Esophagus mucosa (tissue), 1 donor: ENCODE data around the gene STX1A. TPM values are rescaled to one million over a fixed set of nuclear protein-coding genes. Genes with fewer than 3 reads are reported as not detected.
"Not testable (repeated sequence)": the region's sequence is repeated elsewhere in the genome, so short reads cannot be mapped to it uniquely, and the experiment has no call there.

Experiments
- ATAC-seq: fragments of 200-7000 bp; cut with Tn5 transposase; one replicate; pipeline ENCODE4 v1.9.1; 2020
- total RNA-seq: library from RNA; stranded (reverse); gene quantifications from one replicate; pipeline ENCODE4 v1.2.4, GENCODE V29; 2023
- donor health status: DM: yes; HTN: yes; CAD: no.

The STX1A gene
- total RNA-seq, 1 donor from 2014 or later: 1.2 TPM

DNA sequence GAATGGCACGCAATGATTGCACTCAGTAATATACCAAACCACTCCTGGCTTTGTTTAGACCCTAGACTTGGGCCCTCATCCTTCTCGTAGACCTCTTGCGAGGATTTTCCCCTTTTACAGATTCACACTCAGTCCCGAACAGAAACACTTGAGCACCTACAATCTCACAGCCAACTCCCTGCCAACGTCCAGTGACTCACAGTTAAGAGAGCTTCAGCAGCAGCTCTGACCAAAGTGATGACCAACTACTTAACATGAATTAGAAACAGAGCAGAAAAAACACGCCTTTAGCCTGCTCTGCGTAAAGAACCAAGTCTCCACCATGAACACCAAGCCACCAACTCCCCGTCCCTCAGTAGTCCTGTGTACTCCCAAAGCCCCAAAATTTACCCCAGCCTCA, 38.4 kb downstream of the STX1A start:
- no peak for ATAC-seq

DNA sequence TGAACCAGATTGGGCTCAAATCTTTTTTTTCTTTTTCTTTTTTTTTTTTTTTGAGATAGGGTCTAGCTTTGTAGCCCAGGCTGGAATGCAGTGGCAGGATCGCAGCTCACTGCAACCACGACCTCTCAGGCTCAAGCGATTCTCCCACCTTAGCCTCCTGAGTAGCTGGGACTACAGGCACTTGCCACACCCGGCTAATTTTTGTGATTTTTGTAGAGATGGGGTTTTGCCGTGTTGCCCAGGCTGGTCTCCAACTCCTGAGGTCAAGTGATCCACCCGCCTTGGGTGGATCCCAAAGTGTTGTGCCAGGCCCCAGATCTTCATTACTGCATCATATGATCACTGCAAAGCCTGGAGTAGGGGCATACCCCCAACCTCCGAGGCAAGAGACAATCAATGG, 39.0 kb downstream of the STX1A start:
- ATAC-seq: no peak

DNA sequence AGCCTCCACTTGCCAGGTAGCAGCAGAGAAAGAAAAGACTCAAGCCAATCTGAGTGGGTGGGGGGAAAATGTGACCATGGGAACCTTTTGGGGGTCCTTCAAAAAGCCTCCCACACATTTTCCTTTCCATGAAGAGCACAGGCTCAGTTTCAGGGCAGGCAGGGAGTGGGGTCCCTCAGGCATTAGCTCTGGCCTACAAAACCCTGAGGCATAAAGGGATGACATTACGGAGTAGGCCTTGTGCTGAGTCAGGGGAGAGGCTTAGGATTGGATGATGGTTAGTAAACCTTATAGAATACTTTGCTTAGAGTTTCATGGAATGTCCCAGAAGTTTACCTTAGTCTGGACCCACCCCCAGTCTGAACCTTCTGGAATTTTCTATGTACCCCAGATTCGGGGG, 39.8 kb downstream of the STX1A start:
- no peak for ATAC-seq

DNA sequence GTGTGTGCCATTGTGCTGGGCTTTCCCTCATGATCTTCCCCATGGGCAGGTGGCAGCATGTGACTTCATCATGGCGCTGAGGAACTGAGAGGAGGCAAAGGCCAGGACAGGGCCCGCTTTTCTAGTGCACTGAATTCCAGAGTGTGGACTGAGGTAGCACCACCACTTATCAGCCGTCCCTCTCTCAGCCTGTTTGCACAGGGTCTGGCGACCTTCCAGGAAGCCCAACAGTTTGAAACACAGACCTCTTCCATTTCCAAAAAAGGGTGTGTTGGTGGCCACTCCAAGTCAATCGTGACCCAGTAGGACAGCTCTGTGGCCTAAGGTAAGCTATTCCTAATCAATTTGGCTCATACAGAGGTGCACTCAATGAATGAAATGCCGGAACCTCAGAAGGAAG, 40.6 kb downstream of the STX1A start:
- ATAC-seq: no peak

DNA sequence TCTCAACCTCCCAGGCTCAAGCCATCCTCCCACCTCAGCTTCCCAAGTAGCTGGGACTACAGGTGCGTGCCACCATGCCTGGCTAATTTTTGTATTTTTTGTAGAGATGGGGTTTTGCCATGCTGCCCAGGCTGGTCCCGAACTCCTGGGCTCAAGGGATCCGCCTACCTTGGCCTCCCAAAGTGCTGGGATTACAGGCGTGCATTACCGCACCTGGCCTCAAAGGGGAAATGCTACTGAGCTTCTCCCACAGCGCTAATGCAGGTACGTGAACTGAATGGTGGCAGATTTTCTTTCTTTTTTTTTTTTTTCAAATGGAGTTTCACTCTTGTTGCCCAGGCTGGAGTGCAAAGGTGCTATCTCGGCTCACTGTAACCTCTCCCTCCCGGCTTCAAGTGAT, 43.4 kb downstream of the STX1A start:
- not testable (repeated sequence) for ATAC-seq

DNA sequence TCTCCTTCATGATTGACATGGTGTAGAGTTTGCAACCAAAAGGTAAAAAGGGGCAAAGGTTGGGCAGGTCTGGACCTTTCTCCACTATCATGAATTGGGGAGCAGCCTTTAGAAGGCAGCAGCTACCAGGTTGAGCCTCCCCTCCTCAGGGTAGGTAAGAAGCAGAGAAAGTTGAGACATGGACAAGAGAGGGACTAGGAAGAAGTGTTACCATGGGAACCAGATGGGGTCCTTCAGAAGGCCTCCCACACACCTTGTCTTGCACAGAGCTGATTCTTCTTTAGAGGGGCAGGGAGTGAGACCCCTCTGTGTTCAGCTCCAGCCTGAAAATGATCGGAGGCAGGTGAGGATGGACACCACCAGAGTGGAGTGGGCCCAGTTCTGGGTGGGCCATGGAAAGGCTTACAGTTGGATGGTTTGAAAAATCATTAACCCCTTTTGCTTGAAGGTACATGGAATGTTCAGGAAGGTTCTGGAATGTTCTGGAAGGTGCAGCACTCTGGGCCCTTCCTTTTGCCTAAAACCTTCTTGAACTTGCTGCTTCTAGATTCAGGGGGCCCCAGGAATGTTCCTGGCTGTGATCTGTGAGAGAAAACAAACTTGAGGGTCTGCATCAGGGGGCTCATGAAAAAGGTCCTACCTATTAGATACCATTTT, 44.9 kb downstream of the STX1A start:
- no peak for ATAC-seq

DNA sequence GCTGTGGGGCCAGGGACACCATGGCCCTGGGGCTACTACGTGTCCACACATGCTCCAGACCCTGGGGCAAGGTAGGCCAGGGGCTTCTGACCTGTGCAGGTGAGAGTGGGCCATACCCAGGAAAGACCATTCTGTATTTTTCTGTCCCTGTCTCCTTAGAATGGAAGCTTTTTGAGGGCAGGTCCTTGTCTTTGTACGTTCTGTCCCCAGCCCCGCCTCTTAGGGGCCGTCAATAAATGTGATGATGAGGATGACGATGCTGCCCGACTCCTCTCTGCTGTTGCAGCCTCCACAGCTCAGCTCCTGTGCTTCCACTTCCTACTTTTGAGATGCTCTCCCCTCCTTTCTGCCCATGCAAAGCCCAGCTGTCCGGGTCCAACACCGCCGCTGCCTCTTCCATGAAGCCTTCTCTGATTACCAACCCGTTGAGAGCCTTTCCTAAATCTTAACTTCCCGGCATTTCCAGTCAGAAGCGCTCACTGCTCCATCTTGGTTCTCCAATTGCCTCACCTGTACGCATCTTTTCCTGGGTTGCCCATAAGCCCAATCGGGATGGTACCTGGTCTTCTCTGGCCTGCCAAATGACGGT, 47.5 kb downstream of the STX1A start:
- ATAC-seq: no peak

DNA sequence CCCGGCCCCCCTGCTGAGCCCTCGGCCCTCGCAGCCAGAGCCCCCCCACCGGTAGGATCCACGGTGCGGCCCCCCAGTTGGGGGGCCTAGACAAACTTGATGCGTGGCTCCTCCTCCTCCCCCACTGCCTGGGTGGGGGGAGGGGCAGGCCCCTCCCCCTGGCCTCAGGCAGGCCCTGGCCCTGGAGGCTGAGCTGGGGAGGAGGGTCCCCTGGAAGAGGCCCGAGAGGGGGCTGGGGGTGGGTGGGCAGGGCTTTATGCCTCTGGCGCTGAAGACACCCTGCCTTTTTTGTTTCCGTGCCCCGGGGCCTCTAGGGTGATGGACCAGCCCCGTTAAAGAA, 48.2 kb downstream of the STX1A start:
- no peak for ATAC-seq

DNA sequence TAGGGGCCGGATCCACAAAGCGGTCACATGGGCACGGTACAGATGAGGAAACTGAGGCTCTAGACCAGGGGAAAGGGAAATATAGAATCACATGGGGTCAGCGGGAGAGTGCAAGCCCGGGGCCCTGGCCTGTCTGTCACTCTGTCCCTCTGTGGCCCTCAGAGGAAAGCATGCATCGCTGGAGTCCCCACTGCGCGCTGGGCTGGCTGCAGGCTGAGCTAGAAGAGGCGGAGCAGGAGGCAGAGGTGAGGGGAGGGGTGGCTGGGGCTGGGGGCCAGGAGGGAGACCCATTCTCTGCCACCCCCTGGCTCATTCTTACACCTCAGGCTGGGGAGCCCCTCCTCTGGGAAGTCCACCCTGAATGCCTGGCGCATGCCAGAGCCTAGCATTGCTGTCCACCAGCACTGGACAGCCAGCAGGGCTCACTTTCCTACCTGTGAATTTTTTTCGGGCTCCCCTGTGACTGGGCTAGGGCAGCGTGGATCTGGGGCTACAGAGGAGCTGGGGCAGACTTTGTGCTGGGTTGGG, 49.5 kb downstream of the STX1A start:
- no peak for ATAC-seq

DNA sequence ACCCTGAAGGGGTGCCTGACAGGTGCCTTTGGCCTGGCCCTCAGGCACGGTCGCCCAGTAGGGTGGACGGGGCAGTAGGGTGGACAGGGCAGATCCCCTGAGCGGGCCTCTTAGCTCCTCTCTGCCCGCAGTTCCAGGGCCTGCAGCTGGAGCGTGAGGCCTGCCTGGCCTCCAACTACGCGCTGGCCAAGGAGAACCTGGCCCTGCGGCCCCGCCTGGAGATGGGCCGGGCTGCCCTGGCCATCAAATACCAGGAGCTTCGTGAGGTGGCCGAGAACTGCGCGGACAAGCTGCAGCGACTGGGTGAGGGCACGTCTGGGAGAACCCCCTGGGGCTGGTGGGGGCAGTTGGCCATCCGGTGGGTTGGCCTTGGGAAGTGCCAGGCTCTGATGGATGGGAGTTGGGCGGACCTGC, 50.2 kb downstream of the STX1A start:
- ATAC-seq: no peak

DNA sequence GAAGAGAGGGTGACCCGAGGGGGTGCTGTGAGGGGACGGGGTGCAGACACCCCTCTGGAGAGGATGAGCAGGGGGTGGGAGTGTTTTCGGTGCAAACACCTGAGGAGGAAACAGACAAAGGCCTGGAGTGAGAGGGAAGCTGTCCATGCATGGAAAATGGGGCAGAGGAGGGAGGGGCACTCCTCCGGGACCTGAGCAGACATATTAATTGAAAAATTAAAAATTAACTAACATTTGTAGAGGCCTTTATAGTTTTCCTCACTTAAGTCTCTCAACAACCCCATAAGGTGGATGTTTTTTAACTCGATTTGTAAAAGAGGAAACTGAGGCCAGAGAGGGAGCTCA, 50.6 kb downstream of the STX1A start:
- ATAC-seq: no peak

DNA sequence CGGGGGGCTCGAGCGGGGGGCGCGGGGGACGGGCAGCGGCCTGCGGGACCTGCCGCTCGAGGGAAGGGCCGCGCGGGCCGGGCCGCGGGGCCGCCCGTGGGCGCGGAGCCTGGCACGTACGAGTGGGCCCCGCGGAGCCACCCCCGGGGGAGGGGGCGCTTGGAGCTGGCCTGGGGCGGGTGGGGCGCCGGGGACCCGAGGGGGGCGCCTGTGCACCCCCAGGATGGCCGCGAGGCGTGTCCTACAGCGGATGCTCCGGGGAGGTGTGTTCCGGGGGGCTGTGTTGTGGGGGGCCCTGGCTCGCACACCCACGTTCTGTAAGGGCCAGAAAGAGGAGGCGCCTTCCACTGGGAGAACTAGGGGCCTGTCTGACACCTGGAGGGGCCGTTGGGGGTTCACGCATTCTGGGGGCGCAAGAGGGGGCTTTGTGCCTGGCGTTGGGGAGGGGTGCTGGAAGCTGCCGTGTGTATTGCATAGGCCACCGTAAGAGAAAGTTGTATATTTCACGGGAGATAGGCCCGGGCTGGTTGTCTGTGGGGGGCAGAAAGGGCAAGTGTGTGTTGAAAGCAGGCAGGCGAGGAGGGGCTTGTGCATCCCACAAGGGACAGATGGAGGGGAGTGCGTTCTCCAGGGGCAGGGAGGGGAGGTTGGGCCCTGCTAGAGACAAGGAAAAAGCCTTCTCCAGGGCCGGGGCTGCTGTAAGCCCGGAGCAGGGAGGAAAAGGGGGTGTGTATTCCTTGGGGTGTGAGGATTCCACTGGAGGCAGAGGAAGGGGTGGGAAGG, 51.2 kb downstream of the STX1A start:
- no peak for ATAC-seq

DNA sequence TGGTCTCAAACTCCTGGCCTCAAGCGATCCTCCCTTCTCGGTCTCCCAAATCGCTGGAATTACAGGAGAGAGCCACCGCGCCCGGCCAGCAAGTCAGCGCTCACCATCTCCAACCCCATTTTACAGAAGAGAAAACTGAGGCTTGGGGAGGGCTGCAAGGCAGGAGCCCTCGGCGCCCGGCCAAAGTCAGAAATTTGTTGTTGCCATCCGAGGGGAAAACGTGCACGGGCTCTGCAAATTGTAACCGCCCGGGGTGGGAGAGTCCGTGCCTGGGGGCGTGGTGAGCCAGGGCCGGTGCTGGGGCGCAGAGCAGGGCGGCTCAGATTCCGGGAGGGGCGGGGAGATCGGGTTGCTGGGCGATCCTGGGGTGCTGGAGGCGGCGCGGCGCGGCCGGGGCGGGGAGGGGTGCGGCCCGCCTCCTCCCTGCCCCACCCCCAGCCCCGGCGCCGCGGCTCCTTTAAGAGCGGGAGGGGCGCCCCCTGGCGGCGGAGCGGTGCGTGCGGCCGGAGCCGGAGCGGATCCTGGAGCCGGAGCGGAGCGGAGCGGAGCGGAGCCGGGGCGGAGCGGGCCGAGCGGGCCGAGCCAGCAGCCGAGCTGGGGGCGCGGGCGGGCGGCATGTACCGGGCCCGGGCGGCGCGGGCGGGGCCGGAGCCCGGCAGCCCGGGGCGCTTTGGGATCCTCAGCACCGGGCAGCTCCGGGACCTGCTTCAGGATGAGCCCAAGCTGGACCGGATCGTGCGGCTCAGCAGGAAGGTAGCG, 51.9 kb downstream of the STX1A start, which contains the start of gene VPS37D:
Gene VPS37D (plus strand): TSS at position 488 of the 759 bp plus-strand sequence. CDS start 128 bp downstream, at position 616.
- peak; percentile 97 for ATAC-seq

DNA sequence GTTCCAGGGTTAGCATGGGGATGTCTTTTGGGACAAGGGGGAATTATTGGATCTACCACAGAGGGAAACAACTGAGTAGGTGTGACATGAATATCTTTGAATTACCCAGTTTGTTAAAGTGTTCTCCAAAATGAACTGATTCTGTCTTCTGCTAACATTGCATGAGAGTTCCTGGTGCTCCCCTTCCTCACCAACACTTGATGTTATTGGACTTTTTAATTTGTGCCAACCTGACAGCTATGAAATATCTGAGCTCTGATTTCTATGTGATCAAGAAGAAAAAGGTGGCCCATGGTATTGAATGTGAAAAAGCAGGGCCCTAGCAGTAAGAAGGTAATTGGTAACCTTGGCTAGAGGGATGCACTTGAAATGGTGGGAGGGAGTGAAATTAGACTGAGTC, 56.4 kb downstream of the STX1A start:
- ATAC-seq: no peak

DNA sequence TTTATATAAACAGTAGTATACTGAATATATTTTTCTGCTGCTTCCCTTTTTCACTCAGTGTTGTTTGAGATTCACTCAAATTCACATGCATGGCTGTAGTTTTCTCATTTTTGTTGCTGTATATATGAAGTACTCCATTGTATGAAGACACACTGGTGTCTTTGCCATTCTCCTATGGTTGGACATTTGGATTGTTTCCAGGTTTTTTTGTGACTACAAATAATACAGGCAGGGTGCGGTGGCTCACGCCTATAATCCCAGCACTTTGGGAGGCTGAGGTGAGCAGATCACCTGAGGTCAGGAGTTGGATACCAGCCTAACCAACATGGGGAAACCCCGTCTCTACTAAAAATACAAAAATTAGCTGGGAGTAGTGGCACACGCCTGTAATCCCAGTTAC, 58.9 kb downstream of the STX1A start:
- ATAC-seq: peak; percentile 75

DNA sequence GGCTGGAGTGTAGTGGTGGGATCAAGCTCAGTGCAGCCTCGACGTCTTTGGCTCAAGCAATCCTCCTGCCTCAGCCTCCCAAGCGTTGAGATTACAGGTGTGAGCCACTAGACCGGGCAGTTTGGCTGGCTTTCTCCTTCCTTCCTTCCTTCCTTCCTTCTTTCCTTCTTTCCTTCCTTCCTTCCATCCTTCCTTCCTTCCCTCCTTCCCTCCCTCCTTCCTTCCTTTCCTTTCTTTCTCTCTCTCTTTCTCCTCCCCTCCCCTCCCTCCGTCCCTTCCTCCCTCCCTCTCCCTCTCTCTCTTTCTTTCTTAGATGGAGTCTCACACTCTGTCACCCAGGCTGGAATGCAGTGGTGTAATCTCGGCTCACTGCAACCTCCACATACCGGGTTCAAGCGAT, 59.5 kb downstream of the STX1A start:
- no peak for ATAC-seq

DNA sequence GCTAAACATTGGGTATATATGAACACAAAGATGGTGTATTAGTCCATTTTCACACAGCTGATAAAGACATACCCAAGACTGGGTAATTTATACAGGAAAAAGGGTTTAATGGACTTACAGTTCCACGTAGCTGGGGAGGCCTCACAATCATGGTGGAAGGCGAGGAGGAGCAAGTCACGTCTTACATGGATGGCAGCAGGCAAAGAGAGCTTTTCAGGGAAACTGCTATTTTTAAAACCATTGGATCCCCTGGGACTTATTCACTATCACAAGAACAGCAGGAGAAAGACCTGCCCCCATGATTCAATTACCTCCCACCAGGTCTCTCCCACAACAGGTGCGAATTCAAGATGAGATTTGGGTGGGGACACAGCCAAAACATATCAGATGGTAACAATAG, 64.2 kb downstream of the STX1A start:
- ATAC-seq: not testable (repeated sequence)

DNA sequence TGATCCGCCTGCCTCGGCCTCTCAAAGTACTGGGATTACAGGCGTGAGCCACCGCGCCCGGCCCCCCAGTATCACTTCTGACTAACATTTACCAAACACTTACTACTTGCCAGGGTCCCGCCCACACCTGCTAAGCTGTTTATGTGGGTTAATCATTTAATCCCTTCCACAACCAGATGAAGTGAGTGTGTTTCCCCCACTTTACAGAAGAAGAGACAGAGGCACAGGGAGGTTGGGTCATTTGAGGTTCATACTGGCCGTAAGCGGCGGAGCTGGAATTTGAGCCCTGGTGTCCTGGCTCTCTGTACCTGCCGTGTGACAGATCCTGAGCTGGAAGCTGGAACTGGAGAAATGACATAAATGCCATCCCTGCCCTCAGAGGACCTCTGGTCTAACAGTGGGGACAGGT, 66.9 kb downstream of the STX1A start:
- ATAC-seq: no peak

DNA sequence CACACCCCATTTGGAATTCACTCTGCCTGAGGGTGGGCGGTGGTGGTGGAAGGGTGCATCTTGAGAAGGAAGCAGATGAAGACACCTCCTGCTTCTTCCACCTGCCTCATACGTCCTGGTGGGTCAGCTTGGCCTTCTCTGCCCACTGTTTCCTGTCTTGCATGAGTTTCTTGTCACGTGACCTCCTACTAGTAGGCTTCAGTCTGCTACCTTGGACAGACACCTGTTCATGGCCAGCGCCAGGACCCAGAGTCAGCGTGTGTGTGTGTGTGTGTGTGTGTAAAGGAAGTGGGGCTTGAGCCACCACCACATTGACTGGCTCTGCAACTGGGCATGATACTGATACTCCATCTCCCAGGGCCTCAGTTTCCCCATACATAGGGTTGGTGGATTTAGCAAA, 68.9 kb downstream of the STX1A start:
- ATAC-seq: no peak

DNA sequence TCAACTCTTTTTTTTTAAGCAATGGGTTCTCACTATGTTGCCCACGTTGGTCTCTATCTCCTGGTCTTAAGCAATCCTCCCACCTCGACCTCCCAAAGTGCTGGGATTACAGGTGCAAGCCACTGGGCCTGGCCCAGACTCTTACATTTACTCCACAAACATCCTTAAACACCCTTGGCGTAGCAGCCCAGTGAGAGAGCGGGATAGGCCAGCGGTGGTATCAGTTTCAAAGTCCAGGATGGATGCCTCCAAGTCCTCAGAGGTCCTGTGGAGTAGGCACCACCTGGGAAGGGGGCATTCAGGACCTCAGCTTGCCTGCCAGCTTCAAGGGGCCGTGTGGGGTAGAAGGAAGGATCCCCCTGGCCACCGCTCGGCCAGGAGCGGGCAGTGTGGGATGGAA, 69.9 kb downstream of the STX1A start:
- no peak for ATAC-seq
